ENCODE measurements around the gene TMEM51. TPM values are rescaled to one million over a fixed set of nuclear protein-coding genes. Genes with fewer than 3 reads are reported as not detected.

Gene TMEM51
- total RNA-seq, 3 donors from 2014 or later = 0.27 TPM; not detected in 2

DNA sequence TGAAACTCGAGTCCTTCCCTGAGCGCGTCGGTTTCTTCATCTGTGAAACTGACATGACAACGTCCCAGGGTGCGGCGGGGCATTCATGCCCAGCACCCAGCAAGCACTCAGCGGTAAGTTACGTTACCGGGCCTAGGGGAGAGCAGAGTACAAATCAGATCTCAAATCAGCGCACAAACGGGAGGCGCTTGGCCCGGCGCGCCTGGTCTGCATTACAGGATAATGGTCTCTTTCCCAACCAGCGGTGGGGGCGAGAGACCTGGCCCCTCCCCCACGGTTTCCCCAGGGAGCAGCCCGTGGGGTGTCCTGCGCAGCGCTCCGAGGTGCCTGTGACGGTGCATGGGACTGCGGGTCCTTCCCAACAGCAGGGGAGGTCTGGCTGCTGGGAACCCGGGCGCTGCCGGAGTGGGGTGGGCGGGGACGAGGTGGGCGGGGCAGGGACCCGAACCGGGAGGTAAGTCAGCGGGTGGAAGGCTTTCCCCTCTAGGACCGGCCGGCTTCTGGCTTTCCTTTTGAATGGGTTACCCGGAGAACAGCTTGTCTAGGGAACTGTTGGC is 1.0 kb downstream of the TMEM51 start:
- Mint-ChIP-seq H3K4me3 (peak overlapping the region; percentile 49), H3K9me3 (no peaks in the 10 kb centered on the region), H3K4me1 (ENCODE audit: low read depth) (peaks cover 26% of the 10 kb centered on the region), H3K36me3 (ENCODE audit: insufficient read depth) (no peaks in the 10 kb centered on the region), H3K27me3 (ENCODE audit: low read depth) (peaks cover 47% of the 10 kb centered on the region)
- ATAC-seq (peak; percentile 19), DNase-seq (no peak)

DNA sequence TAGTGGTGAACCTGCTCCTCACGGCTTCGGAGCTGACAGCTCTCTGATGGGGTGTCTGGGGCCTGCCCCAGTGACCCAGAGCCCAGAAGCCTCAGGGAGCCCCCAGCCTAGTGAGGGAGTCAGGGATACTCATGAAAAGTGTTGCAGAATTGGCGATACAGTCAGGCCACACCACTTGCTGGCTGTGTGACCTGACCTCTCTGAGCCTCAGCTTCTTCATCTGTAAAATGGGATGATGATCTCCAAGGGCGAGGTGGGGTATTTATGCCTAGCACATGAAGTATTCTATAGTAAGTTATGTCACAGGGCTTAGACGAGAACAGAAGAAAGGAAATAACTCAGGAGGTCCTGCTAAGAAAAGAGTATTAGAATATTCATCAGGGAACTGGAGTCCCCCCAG is 1.6 kb downstream of the TMEM51 start:
- no peak for DNase-seq
- no peak for ATAC-seq
- H3K9me3 Mint-ChIP-seq = no peaks in the 10 kb centered on the region
- H3K36me3 Mint-ChIP-seq (ENCODE audit: insufficient read depth) = no peaks in the 10 kb centered on the region
- peaks cover 42% of the 10 kb centered on the region for H3K27me3 Mint-ChIP-seq (ENCODE audit: low read depth)
- peak overlapping the region; percentile 40 for H3K4me3 Mint-ChIP-seq
- peaks cover 26% of the 10 kb centered on the region for H3K4me1 Mint-ChIP-seq (ENCODE audit: low read depth)

DNA sequence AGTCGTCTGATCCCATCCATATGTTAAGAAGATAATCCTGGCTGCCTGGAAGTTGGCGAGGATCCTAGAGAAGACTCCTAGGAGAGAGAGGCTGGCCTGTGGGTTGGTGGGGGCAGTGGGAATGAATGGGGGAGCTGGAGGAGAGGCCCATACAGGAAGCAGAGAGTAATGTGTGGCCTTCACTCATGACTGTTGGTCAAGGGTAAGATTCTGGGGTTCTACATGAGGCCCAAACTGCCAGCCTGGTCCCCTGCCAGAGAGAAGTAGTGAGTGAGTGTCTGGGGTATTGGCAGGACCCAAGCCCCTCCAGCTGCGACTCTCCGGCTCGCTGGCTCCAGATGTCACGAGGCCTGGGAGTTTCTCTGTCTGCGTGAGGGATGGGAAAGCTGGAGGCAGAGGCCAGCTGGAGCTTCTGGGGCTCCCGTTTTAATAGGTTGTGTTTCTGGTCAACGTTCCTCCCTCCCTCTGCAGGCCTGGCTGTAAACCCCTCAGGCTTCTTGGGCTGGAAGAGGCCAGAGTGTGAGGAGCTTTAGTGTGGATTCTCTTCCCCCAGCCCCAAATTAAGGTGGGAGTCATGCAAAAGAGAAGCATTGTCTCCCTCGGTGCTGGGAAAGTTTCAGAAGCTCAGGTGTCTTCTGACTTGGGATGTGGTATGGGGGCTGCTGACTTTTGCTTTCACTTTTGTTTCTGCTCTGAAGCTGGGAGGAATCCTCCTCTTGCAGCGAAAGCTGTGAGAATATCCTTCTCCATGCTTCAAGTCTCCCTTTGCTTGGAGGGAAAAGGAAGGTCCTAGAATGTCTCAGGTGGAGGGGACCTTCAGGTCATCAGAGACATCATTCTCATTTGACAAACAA is 2.6 kb downstream of the TMEM51 start:
- peak in 1 of 2 donors; percentile 33 for ATAC-seq
- Mint-ChIP-seq H3K36me3 (ENCODE audit: insufficient read depth) (no peaks in the 10 kb centered on the region), H3K4me3 (peak overlapping the region; percentile 35), H3K9me3 (no peaks in the 10 kb centered on the region), H3K4me1 (ENCODE audit: low read depth) (peaks cover 26% of the 10 kb centered on the region), H3K27me3 (ENCODE audit: low read depth) (peaks cover 35% of the 10 kb centered on the region)
- no peak for DNase-seq

GRCh38 chr1:15156807-15157380 is 3.3 kb downstream of the TMEM51 start:
- ATAC-seq = no peak
- Mint-ChIP-seq H3K4me3 (no peak overlapping the region), H3K36me3 (ENCODE audit: insufficient read depth) (no peaks in the 10 kb centered on the region)

DNA sequence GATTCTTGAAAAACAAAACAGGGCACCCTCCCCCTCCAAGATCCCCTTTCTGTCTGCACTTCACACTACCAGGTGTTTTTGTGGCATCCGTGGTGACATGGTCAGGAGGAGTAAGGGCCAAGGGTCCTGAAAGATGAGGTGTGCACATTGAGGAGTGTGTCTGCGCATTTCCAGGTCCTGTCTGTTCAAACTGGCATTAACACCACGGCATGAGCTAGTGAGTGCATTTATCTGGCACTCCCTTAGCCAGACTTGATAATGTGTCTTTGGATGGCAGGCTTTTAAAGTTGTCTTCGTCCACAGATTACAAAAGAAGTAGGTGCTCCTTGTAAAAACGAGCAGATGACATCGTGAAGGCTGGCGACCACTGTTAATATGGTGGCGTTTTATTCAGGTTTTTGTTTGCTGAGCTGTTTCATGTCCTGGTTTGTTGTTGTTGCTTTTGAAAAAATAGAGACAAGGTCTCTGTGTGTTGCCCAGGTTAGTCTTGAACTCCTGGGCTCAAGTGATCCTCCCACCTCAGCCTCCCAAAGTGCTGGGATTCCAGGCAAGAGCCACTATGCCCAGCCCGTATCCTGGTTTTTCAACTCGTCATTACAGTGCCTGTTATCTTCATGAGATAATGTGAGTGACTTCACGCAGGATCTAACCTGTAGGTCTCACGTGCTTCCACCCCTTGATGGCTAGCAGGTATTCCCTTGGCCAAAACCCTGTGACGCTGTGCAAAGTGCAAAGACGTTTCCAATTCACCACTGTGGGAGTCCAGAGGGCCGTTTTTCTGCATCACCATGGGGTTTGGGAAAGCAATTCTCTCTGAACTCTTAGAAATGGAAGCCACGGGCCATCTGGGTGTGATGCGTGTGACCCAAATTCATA is 4.2 kb downstream of the TMEM51 start:
- ATAC-seq (no peak), DNase-seq (no peak)
- Mint-ChIP-seq H3K4me3 (no peak overlapping the region), H3K9me3 (no peaks in the 10 kb centered on the region), H3K36me3 (ENCODE audit: insufficient read depth) (no peaks in the 10 kb centered on the region), H3K27me3 (ENCODE audit: low read depth) (peaks cover 20% of the 10 kb centered on the region), H3K4me1 (ENCODE audit: low read depth) (peaks cover 26% of the 10 kb centered on the region)

More at GRCh38 chr1:15156807-15157380, 3.3 kb downstream of the TMEM51 start:
- Mint-ChIP-seq H3K9me3 (no peaks in the 10 kb centered on the region), H3K27me3 (ENCODE audit: low read depth) (peaks cover 28% of the 10 kb centered on the region), H3K4me1 (ENCODE audit: low read depth) (peaks cover 26% of the 10 kb centered on the region)
- no peak for DNase-seq

GRCh38 chr1:15158506-15159165 is 5.1 kb downstream of the TMEM51 start:
- ATAC-seq = no peak
- Mint-ChIP-seq H3K4me3 (no peak overlapping the region), H3K27me3 (ENCODE audit: low read depth) (peaks cover 15% of the 10 kb centered on the region), H3K36me3 (ENCODE audit: insufficient read depth) (no peaks in the 10 kb centered on the region), H3K9me3 (no peaks in the 10 kb centered on the region), H3K4me1 (ENCODE audit: low read depth) (peaks cover 25% of the 10 kb centered on the region)
- no peak for DNase-seq

DNA sequence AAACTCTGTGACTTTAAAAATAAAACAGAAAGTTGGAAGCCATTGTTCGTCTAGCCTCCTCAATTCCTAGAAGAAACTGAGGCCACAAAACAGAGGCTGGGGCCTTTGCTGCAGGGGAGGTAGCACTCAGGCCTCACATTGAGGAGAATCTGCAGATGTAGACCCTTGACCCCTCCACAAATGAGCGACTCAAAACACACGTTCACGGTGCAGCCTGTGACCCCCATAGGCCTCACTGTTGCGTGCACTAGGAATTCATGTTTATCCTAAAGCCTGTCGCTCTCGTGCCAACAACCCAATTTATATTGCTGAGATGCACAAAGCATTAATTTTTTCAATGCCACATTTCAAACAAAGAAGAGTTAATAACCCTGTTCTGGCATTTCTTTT is 5.6 kb downstream of the TMEM51 start:
- Mint-ChIP-seq H3K9me3 (no peaks in the 10 kb centered on the region), H3K4me3 (no peak overlapping the region), H3K4me1 (ENCODE audit: low read depth) (peaks cover 23% of the 10 kb centered on the region), H3K36me3 (ENCODE audit: insufficient read depth) (no peaks in the 10 kb centered on the region), H3K27me3 (ENCODE audit: low read depth) (peaks cover 16% of the 10 kb centered on the region)
- DNase-seq (no peak), ATAC-seq (no peak)

GRCh38 chr1:15160626-15161025 is 7.1 kb downstream of the TMEM51 start:
- no peak for ATAC-seq
- no peak overlapping the region for H3K4me3 Mint-ChIP-seq
- peaks cover 15% of the 10 kb centered on the region for H3K4me1 Mint-ChIP-seq (ENCODE audit: low read depth)
- no peak for DNase-seq
- no peaks in the 10 kb centered on the region for H3K36me3 Mint-ChIP-seq (ENCODE audit: insufficient read depth)
- H3K9me3 Mint-ChIP-seq = no peaks in the 10 kb centered on the region
- peaks cover 6% of the 10 kb centered on the region for H3K27me3 Mint-ChIP-seq (ENCODE audit: low read depth)

GRCh38 chr1:15167386-15167785 is 13.8 kb downstream of the TMEM51 start:
- Mint-ChIP-seq H3K4me3 (no peak overlapping the region), H3K9me3 (no peaks in the 10 kb centered on the region), H3K36me3 (ENCODE audit: insufficient read depth) (no peaks in the 10 kb centered on the region), H3K27me3 (ENCODE audit: low read depth) (peaks cover 10% of the 10 kb centered on the region), H3K4me1 (ENCODE audit: low read depth) (peaks cover 2% of the 10 kb centered on the region)
- DNase-seq (no peak), ATAC-seq (no peak)

DNA sequence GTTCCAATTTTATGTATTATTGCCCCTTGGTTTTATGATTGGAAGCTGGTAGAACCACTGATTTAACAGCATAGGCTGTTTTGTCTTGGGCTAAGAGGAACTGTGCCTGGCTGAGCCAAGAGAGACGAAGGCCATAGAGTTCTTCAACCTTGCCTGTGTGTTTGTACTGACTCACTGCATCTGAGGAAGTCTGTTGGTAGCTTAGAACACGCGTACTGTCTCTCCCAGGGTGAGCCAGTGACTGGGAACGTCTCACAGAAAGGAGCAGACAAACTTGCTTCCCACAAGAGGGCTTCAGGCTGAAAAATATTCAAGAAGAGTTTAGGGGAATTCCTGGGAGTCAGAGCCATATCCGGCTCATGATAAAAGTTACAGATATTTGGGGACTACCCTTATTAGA is 14.9 kb downstream of the TMEM51 start:
- ATAC-seq = no peak
- Mint-ChIP-seq H3K36me3 (ENCODE audit: insufficient read depth) (no peaks in the 10 kb centered on the region), H3K9me3 (no peaks in the 10 kb centered on the region), H3K27me3 (ENCODE audit: low read depth) (peaks cover 14% of the 10 kb centered on the region), H3K4me1 (ENCODE audit: low read depth) (peaks cover 3% of the 10 kb centered on the region), H3K4me3 (no peak overlapping the region)
- no peak for DNase-seq

GRCh38 chr1:15170071-15170470 is 16.5 kb downstream of the TMEM51 start:
- H3K9me3 Mint-ChIP-seq = no peaks in the 10 kb centered on the region
- no peaks in the 10 kb centered on the region for H3K36me3 Mint-ChIP-seq (ENCODE audit: insufficient read depth)
- ATAC-seq = no peak
- DNase-seq = no peak
- H3K4me3 Mint-ChIP-seq = no peak overlapping the region
- H3K27me3 Mint-ChIP-seq (ENCODE audit: low read depth) = peaks cover 11% of the 10 kb centered on the region
- H3K4me1 Mint-ChIP-seq (ENCODE audit: low read depth) = peaks cover 10% of the 10 kb centered on the region

DNA sequence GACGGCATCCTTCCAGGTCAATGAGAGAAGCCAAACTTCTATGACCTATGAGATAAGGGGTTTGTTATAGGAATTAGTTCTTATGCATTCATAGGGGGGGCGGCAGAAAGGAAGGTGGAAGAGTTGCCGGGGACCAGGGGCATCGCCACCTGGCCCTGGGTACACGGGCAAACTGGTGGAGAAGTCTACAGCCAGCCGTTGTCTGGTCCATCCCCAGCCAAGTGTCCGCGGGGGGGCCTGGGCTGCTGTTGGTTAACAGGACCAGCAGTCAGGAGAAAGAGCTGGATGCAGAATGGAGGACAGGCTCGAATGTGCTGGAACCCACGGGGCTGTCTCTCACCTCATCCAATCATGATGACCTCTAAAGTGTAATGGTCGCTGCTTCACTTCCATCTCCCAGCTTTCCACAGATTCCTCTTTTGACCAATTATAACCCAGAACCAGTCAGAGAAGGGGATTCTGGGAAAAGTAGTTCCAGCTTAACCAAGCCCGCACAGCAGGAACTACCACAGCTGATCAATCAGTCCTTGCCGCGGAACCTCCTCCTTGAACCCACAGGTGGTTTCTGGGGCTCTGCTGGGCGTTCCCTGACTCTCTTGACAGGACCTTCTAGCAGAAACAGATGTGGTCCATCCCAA is 17.8 kb downstream of the TMEM51 start:
- Mint-ChIP-seq H3K4me1 (ENCODE audit: low read depth) (peaks cover 12% of the 10 kb centered on the region), H3K36me3 (ENCODE audit: insufficient read depth) (no peaks in the 10 kb centered on the region)
- DNase-seq = no peak

DNA sequence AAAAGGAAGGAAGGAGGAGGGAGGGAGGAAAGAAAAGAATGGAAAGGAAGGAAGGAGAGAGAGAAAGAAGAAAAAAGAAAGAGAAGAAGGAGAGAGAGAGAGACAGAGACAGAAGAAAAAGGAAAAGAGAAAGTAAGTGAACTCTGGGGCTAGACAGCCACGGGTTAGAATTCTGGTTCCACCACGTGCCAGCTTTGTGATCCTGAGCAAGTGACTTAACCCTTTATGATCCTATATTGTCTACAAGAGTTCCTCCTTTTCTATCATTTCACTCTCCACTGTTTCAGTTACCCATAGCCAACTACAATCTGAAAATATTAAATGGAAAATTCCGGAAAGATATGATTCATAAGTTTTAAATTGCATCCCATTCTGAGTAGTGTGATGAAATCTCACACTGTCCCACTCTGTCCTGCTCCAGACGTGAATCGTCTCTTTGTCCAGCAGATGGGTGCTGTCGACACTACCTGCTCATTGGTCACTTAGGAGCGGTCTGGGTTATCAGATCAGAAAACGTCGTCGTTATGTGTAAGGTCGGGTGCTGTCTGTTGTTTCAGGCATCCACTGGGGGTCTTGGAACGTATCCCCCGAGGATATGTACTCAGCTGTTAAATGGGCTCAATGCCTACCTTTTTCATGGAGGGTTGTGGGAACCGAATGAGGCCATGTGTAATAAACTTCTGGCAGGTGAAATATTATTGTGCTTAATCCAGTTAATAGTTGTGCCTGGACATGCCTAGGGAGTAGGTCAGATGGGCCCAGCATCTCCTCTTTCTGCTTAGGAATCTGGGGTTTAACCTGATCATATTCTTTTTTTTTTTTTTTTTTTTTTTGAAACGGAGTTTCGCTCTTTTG is 19.1 kb downstream of the TMEM51 start:
- Mint-ChIP-seq H3K9me3 (peaks cover 9% of the 10 kb centered on the region), H3K4me1 (ENCODE audit: low read depth) (peaks cover 12% of the 10 kb centered on the region)

More for the DNA sequence above, 17.8 kb downstream of the TMEM51 start:
- ATAC-seq = no peak
- H3K9me3 Mint-ChIP-seq = peaks cover 9% of the 10 kb centered on the region
- H3K27me3 Mint-ChIP-seq (ENCODE audit: low read depth) = peaks cover 13% of the 10 kb centered on the region
- no peak overlapping the region for H3K4me3 Mint-ChIP-seq

More for the DNA sequence above, 19.1 kb downstream of the TMEM51 start:
- Mint-ChIP-seq H3K27me3 (ENCODE audit: low read depth) (peaks cover 20% of the 10 kb centered on the region), H3K36me3 (ENCODE audit: insufficient read depth) (no peaks in the 10 kb centered on the region), H3K4me3 (no peak overlapping the region)
- DNase-seq (no peak), ATAC-seq (no peak)
